Pons (tissue), 1 donor: ENCODE results near the gene ETHE1.
A peak's percentile ranks its signal among the peaks of the same experiment; 100 is the strongest.

Experiments
- DNase-seq: peaks from one replicate; pipeline ENCODE4 v3.0.0-alpha.2; 2016; ENCODE audit warnings: low spot score

The ETHE1 gene

GRCh38 chr19:43465468-43466120, 61.4 kb downstream of the ETHE1 start, which contains the start of gene LYPD3:
Gene LYPD3 (minus strand): TSS chr19:43465608. CDS start chr19:43465571, 37 bp downstream.
- DNase-seq, result no peak

GRCh38 chr19:43464134-43464775, 62.7 kb downstream of the ETHE1 start:
- DNase-seq, result no peak

- DNase-seq, result peak; percentile 90
Observed at GRCh38 chr19:43463381-43464133, 63.4 kb downstream of the ETHE1 start.

GRCh38 chr19:43462785-43463380, 64.1 kb downstream of the ETHE1 start:
- DNase-seq, result no peak

- no peak for DNase-seq
Observed at GRCh38 chr19:43462383-43462782, 64.6 kb downstream of the ETHE1 start.

GRCh38 chr19:43461303-43461702, 65.7 kb downstream of the ETHE1 start:
- no peak for DNase-seq

GRCh38 chr19:43460362-43461016, 66.5 kb downstream of the ETHE1 start:
- DNase-seq, result no peak

- DNase-seq, result no peak
Observed at GRCh38 chr19:43457809-43458208, 69.2 kb downstream of the ETHE1 start.
